Measurements from ENCODE around the gene CYLD. TPM values are rescaled to one million over a fixed set of nuclear protein-coding genes. Genes with fewer than 3 reads are reported as not detected.

CYLD gene
- total RNA-seq, 2 experiments from 2014 or later = 360 to 373 TPM

DNA sequence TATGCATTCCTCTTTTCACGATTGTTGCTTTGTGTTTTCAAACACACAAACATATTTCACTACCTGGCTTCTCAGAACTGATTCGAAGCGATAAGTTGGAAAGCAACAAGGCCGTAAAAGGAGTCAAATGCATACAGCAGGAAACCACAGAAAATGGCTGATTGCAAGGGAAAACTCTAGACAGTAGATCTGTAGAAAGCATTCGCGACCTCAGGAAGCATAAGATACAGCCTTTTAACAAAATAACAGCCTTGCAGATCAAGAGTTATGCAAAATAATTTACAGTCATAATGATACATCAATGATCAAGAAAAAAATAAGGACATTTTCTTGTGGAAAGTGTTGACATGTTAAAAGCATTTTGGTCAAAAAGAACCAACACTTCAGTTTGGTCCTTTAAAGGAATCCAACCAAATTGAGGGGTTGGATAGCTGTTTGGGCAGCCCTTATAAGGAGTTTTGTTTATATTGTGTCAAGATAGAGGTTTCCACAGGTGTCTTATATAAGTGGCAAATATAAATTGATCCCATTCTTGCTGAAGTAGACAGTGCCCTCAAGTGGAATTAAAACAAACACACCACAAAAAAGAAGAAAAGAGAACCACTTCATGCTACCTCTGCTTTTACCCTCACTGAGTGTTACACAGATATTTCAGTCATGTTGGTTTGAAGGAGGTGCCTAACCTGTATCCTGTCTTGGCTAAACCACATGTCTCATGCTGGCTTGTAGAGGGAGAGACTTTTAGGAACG, 5.5 kb downstream of the CYLD start:
- ChIA-PET CTCF (interaction anchor here (0.6 to 3.2 kb wide), 15 partner anchors 34 to 537 kb away, joined by 3 to 15 read pairs (median 4); partner anchors contain the start of gene SNX20), POLR2A (interaction anchor here (0.6 to 10.1 kb wide), 17 partner anchors 16 to 722 kb away, joined by 3 to 167 read pairs (median 4); partner anchors contain the start of genes CNEP1R1 and SNX20)
- Mint-ChIP-seq H3K27me3 (no peaks in the 10 kb centered on the region), H3K4me3 (peak overlapping the region; percentile 86), H3K36me3 (ENCODE audit: low read depth) (peaks cover 82% of the 10 kb centered on the region), H3K4me1 (ENCODE audit: low read depth) (peaks cover 80% of the 10 kb centered on the region), H3K9me3 (no peaks in the 10 kb centered on the region), H3K27ac (peak overlapping the region; percentile 87)
- H3K4me1 ChIP-seq (ENCODE audit: insufficient read depth, low read length) = peaks cover 23% of the 10 kb centered on the region
- ATAC-seq (ENCODE audit: poor library complexity) (peak; percentile 72), DNase-seq (peak in 5 of 14 experiments; percentile 14 to 86 (median 78))
- peak; percentile 72 for TF ChIP-seq CTCF (IDR thresholded peaks at IDR 0.05)
- intact Hi-C loops (cut with DNase I, micrococcal nuclease) = loop anchor here (1.0 to 10.0 kb wide), 11 partner anchors 13 to 593 kb away; partner anchors contain the start of genes SNX20 (in 2 of the 2), ADCY7 (in 1 of the 2) and TENT4B (in 1 of the 2)
- peaks cover 42% of the 10 kb centered on the region for H3K36me3 ChIP-seq (ENCODE audit: insufficient read depth, low read length)
- H3K4me3 ChIP-seq (ENCODE audit: low read length) = peak overlapping the region; percentile 80
- no peaks in the 10 kb centered on the region for H3K9me3 ChIP-seq (ENCODE audit: control insufficient read depth in 1 of 2, insufficient read depth in 1 of 2, low read length in 2 of 2)
- peak overlapping the region; percentile 38 to 66 for H3K27ac ChIP-seq (ENCODE audit: low read depth in 1 of 2, low read length in 2 of 2)
- H3K27me3 ChIP-seq (ENCODE audit: control insufficient read depth in 1 of 2, insufficient read depth in 2 of 2, low read length in 2 of 2) = no peaks in the 10 kb centered on the region

GRCh38 chr16:50751528-50751927, 9.6 kb downstream of the CYLD start:
- Histone ChIP-seq H3K9me3 (ENCODE audit: control insufficient read depth in 1 of 2, insufficient read depth in 1 of 2, low read length in 2 of 2) (no peaks in the 10 kb centered on the region), H3K27ac (ENCODE audit: low read depth in 1 of 2, low read length in 2 of 2) (no peak overlapping the region), H3K27me3 (ENCODE audit: control insufficient read depth in 1 of 2, insufficient read depth in 2 of 2, low read length in 2 of 2) (no peaks in the 10 kb centered on the region), H3K36me3 (ENCODE audit: insufficient read depth, low read length) (peaks cover 67% of the 10 kb centered on the region), H3K4me3 (ENCODE audit: low read length) (no peak overlapping the region), H3K4me1 (ENCODE audit: insufficient read depth, low read length) (peaks cover 25% of the 10 kb centered on the region)
- Mint-ChIP-seq H3K36me3 (ENCODE audit: low read depth) (peaks cover 83% of the 10 kb centered on the region), H3K4me3 (peak overlapping the region; percentile 64), H3K9me3 (no peaks in the 10 kb centered on the region), H3K27me3 (no peaks in the 10 kb centered on the region), H3K4me1 (ENCODE audit: low read depth) (peaks cover 89% of the 10 kb centered on the region), H3K27ac (peak overlapping the region; percentile 65)
- POLR2A ChIA-PET = interaction anchor here (1.1 to 10.1 kb wide), 3 partner anchors 10 to 85 kb away, joined by 3 to 93 read pairs (median 10); partner anchors contain the start of genes CYLD and SNX20
- DNase-seq = no peak
- intact Hi-C loops (cut with DNase I, micrococcal nuclease) = loop anchor here in 1 of 2 experiments (5.0 kb wide), 2 partner anchors 41 to 539 kb away; no protein-coding TSS in a partner anchor
- ATAC-seq (ENCODE audit: poor library complexity) = no peak
- CTCF ChIA-PET = interaction anchor here (0.6 to 2.1 kb wide), 7 partner anchors 13 to 424 kb away, joined by 3 to 10 read pairs (median 3); partner anchors contain the start of gene BRD7
- no peak for TF ChIP-seq CTCF (IDR thresholded peaks at IDR 0.05)

GRCh38 chr16:50752471-50753235, 10.8 kb downstream of the CYLD start:
- POLR2A ChIA-PET = interaction anchor here (0.8 to 10.1 kb wide), 2 partner anchors 8 to 86 kb away, joined by 5 to 93 read pairs; no protein-coding TSS in a partner anchor
- H3K4me1 Mint-ChIP-seq (ENCODE audit: low read depth) = peaks cover 89% of the 10 kb centered on the region
- peak overlapping the region; percentile 52 for H3K4me3 Mint-ChIP-seq
- peaks cover 72% of the 10 kb centered on the region for H3K36me3 ChIP-seq (ENCODE audit: insufficient read depth, low read length)
- no peak for ATAC-seq (ENCODE audit: poor library complexity)
- CTCF ChIA-PET = interaction anchor here (1.5 kb wide), 1 partner anchor 14 kb away, joined by 3 read pairs; no protein-coding TSS in a partner anchor
- no peak for TF ChIP-seq CTCF (IDR thresholded peaks at IDR 0.05)
- H3K27me3 Mint-ChIP-seq = no peaks in the 10 kb centered on the region
- intact Hi-C loops (cut with DNase I, micrococcal nuclease) = loop anchor here (2.0 to 5.0 kb wide), 3 partner anchors 14 to 540 kb away; no protein-coding TSS in a partner anchor
- no peak overlapping the region for H3K27ac ChIP-seq (ENCODE audit: low read depth in 1 of 2, low read length in 2 of 2)
- no peak for DNase-seq
- no peaks in the 10 kb centered on the region for H3K9me3 ChIP-seq (ENCODE audit: control insufficient read depth in 1 of 2, insufficient read depth in 1 of 2, low read length in 2 of 2)
- H3K36me3 Mint-ChIP-seq (ENCODE audit: low read depth) = peaks cover 83% of the 10 kb centered on the region
- H3K9me3 Mint-ChIP-seq = no peaks in the 10 kb centered on the region
- peaks cover 30% of the 10 kb centered on the region for H3K4me1 ChIP-seq (ENCODE audit: insufficient read depth, low read length)
- peak overlapping the region; percentile 73 for H3K27ac Mint-ChIP-seq
- H3K27me3 ChIP-seq (ENCODE audit: control insufficient read depth in 1 of 2, insufficient read depth in 2 of 2, low read length in 2 of 2) = no peaks in the 10 kb centered on the region
- no peak overlapping the region for H3K4me3 ChIP-seq (ENCODE audit: low read length)

All from CD4-positive, alpha-beta T cell (primary cell).